GM18502 (cell line): ENCODE data around the gene KCTD2.
"Not testable (repeated sequence)": the region's sequence is repeated elsewhere in the genome, so short reads cannot be mapped to it uniquely, and the experiment has no call there.

Source experiments
- ATAC-seq: cut with Tn5 transposase; IDR thresholded peaks from one replicate; pipeline ENCODE4 v1.9.1; 2021; ENCODE audit warnings: mild to moderate bottlenecking; ENCODE audit not compliant: unreplicated experiment, poor library complexity

KCTD2 gene

GRCh38 chr17:75048249-75048878 lies 1.3 kb downstream of the KCTD2 start:
- ATAC-seq: no peak

- ATAC-seq: no peak
These were observed 2.0 kb downstream of the KCTD2 start for GRCh38 chr17:75049057-75049456.

- no peak for ATAC-seq
These were observed 2.7 kb downstream of the KCTD2 start for GRCh38 chr17:75049706-75050105.

GRCh38 chr17:75051941-75052340 lies 4.9 kb downstream of the KCTD2 start:
- ATAC-seq: no peak

GRCh38 chr17:75059369-75060345 lies 12.6 kb downstream of the KCTD2 start:
- no peak for ATAC-seq

- no peak for ATAC-seq
These were observed 13.5 kb downstream of the KCTD2 start for GRCh38 chr17:75060434-75061054.

- ATAC-seq: no peak
These were observed 14.0 kb downstream of the KCTD2 start for GRCh38 chr17:75061055-75061438.

- no peak for ATAC-seq
These were observed 14.6 kb downstream of the KCTD2 start for GRCh38 chr17:75061618-75062017.

GRCh38 chr17:75063201-75063600 lies 16.2 kb downstream of the KCTD2 start:
- no peak for ATAC-seq

- ATAC-seq: no peak
These were observed 16.6 kb downstream of the KCTD2 start for GRCh38 chr17:75063626-75064025.

- no peak for ATAC-seq
These were observed 17.0 kb downstream of the KCTD2 start for GRCh38 chr17:75064040-75064439.

- no peak for ATAC-seq
These were observed 17.4 kb downstream of the KCTD2 start for GRCh38 chr17:75064460-75064859.

- no peak for ATAC-seq
These were observed 18.0 kb downstream of the KCTD2 start for GRCh38 chr17:75064867-75065561.

- no peak for ATAC-seq
These were observed 18.6 kb downstream of the KCTD2 start for GRCh38 chr17:75065562-75066151.

GRCh38 chr17:75067856-75068255 lies 20.8 kb downstream of the KCTD2 start:
- ATAC-seq: no peak

- no peak for ATAC-seq
These were observed 21.7 kb downstream of the KCTD2 start for GRCh38 chr17:75068750-75069149.

- ATAC-seq: no peak
These were observed 22.8 kb downstream of the KCTD2 start for GRCh38 chr17:75069783-75070182.

GRCh38 chr17:75071478-75072271 lies 24.6 kb downstream of the KCTD2 start:
- ATAC-seq: not testable (repeated sequence)

GRCh38 chr17:75072909-75073308 lies 25.9 kb downstream of the KCTD2 start:
- ATAC-seq: not testable (repeated sequence)
